ENCODE results near the gene KSR2.

KSR2 gene

DNA sequence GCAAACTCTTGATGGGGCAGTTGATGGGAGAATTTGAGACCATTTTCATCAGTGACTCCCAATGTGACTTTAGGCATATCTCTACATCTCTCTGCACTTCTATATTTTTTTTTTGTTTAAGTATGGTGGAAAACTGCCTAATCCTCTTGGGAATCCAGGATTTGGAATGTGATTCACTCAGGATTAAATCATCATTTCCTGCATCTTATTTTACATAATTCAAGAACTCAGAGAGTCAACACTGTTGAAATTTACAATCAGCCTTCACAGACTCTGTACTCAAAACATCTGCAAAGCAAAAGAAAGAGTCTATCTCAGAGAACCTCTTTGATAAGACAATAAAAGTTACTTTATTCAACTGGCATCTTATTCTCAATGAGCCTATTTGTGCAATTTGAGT, 346.7 kb downstream of the KSR2 start:
- Histone ChIP-seq H3K79me2 (ENCODE audit: control insufficient read depth, low read length) (no peaks in the 10 kb centered on the region), H3K27me3 (ENCODE audit: control insufficient read depth, low read length) (no peaks in the 10 kb centered on the region; the same call in 1 of the 2 replicates), H3K4me3 (ENCODE audit: low read length) (no peak overlapping the region), H3K36me3 (ENCODE audit: control insufficient read depth, low read length) (no peaks in the 10 kb centered on the region), H4K20me1 (ENCODE audit: control insufficient read depth, insufficient read depth, low read depth, low read length) (no peaks in the 10 kb centered on the region), H3K9me2 (replicated peaks; ENCODE audit: control insufficient read depth, low read length) (no peaks in the 10 kb centered on the region), H3F3A (ENCODE audit: control insufficient read depth, insufficient read depth) (no peaks in the 10 kb centered on the region), H3K4me2 (ENCODE audit: low read length) (no peak overlapping the region), H3K4me1 (ENCODE audit: control insufficient read depth, low read length) (no peaks in the 10 kb centered on the region), H3K27ac (ENCODE audit: low read depth, low read length) (no peak overlapping the region), H3K9me3 (ENCODE audit: control insufficient read depth, insufficient read depth, low read length) (no peaks in the 10 kb centered on the region)
- TF ChIP-seq EZH2phosphoT487 (IDR thresholded peaks at IDR 0.05; ENCODE audit: borderline replicate concordance, low read length) = no peak
- TF ChIP-seq, protein P1, sequence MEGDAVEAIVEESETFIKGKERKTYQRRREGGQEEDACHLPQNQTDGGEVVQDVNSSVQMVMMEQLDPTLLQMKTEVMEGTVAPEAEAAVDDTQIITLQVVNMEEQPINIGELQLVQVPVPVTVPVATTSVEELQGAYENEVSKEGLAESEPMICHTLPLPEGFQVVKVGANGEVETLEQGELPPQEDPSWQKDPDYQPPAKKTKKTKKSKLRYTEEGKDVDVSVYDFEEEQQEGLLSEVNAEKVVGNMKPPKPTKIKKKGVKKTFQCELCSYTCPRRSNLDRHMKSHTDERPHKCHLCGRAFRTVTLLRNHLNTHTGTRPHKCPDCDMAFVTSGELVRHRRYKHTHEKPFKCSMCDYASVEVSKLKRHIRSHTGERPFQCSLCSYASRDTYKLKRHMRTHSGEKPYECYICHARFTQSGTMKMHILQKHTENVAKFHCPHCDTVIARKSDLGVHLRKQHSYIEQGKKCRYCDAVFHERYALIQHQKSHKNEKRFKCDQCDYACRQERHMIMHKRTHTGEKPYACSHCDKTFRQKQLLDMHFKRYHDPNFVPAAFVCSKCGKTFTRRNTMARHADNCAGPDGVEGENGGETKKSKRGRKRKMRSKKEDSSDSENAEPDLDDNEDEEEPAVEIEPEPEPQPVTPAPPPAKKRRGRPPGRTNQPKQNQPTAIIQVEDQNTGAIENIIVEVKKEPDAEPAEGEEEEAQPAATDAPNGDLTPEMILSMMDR (IDR thresholded peaks at IDR 0.05; ENCODE audit: low read depth, low read length, poor library complexity, severe bottlenecking) = no peak

DNA sequence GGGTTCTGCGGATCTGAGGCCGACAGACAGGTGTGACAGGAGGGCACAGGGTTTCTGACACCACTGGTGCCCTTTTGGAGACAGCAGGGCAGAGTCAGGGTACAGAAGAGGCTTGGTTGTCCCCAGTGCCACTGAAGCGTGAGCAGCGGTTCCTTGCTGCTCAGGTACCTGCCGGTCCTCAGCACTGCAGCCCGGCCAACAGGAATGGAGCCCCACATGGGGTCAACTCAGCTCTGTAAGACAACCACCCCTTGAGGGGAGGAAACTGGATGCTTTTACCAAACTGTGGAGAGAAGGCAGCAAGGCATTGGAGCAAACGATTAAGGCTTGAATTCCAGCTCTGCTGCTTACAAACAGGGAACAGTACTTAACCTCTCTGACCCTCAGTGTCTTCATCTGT, 361.0 kb downstream of the KSR2 start:
- Histone ChIP-seq H3K4me3 (ENCODE audit: low read length) (no peak overlapping the region), H3K9me3 (ENCODE audit: control insufficient read depth, insufficient read depth, low read length) (no peaks in the 10 kb centered on the region), H3K4me1 (ENCODE audit: control insufficient read depth, low read length) (no peaks in the 10 kb centered on the region), H4K20me1 (ENCODE audit: control insufficient read depth, insufficient read depth, low read depth, low read length) (no peaks in the 10 kb centered on the region), H3K27me3 (ENCODE audit: control insufficient read depth, low read length) (no peaks in the 10 kb centered on the region), H3K79me2 (ENCODE audit: control insufficient read depth, low read length) (no peaks in the 10 kb centered on the region), H3F3A (ENCODE audit: control insufficient read depth, insufficient read depth) (no peaks in the 10 kb centered on the region), H3K36me3 (ENCODE audit: control insufficient read depth, low read length) (no peaks in the 10 kb centered on the region), H3K4me2 (ENCODE audit: low read length) (no peak overlapping the region), H3K27ac (ENCODE audit: low read depth, low read length) (no peak overlapping the region), H3K9me2 (replicated peaks; ENCODE audit: control insufficient read depth, low read length) (no peaks in the 10 kb centered on the region)
- TF ChIP-seq, protein P1 (IDR thresholded peaks at IDR 0.05; ENCODE audit: low read depth, low read length, poor library complexity, severe bottlenecking) = no peak
- TF ChIP-seq EZH2phosphoT487 (IDR thresholded peaks at IDR 0.05; ENCODE audit: borderline replicate concordance, low read length) = no peak

DNA sequence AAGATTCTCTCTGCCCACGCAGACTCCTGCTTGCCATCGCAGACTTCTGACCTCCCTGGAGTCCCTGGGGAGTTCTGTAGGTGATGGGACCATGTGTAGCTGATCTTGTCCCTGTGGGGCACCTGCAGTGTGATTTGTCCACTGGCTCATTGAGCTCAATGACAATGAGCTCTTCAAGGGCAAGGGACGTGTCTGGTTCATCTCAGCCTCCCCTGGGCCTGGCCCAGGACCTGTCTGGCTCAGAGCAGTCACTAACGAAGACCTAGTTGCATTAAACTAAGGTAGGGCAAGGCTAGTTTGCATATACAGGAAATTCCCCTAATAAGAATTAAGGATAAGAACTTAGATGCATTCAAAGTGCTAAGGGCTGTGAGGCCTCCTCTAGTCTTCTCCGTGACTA, 361.8 kb downstream of the KSR2 start:
- Histone ChIP-seq H3F3A (ENCODE audit: control insufficient read depth, insufficient read depth) (no peaks in the 10 kb centered on the region), H3K4me2 (ENCODE audit: low read length) (no peak overlapping the region), H3K36me3 (ENCODE audit: control insufficient read depth, low read length) (no peaks in the 10 kb centered on the region), H3K27me3 (ENCODE audit: control insufficient read depth, low read length) (no peaks in the 10 kb centered on the region), H3K4me1 (ENCODE audit: control insufficient read depth, low read length) (no peaks in the 10 kb centered on the region), H3K9me2 (replicated peaks; ENCODE audit: control insufficient read depth, low read length) (no peaks in the 10 kb centered on the region), H3K4me3 (ENCODE audit: low read length) (no peak overlapping the region), H3K9me3 (ENCODE audit: control insufficient read depth, insufficient read depth, low read length) (no peaks in the 10 kb centered on the region), H4K20me1 (ENCODE audit: control insufficient read depth, insufficient read depth, low read depth, low read length) (no peaks in the 10 kb centered on the region), H3K27ac (ENCODE audit: low read depth, low read length) (no peak overlapping the region), H3K79me2 (ENCODE audit: control insufficient read depth, low read length) (no peaks in the 10 kb centered on the region)
- no peak for TF ChIP-seq EZH2phosphoT487 (IDR thresholded peaks at IDR 0.05; ENCODE audit: borderline replicate concordance, low read length)
- TF ChIP-seq, protein P1 (IDR thresholded peaks at IDR 0.05; ENCODE audit: low read depth, low read length, poor library complexity, severe bottlenecking) = no peak

DNA sequence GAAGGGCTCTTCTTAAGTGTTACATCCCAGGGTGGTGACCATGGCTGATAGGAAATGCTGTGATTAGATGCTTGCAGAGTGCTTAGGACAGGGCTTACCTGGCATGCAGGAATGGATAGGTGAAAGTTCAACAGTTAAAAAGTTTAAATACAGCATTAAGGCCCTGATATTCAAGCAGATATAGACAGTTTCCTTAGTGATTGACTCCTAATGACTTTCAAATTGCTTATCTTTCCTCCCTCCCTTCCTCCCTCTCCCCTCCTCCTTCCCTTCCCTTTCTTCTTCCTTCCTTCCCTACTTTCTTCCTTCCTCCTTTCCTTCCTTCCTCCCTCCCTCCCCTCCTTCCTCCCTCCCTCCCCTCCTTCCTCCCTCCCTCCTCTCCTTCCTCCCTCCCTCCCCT, 362.8 kb downstream of the KSR2 start:
- Histone ChIP-seq H3K4me2 (ENCODE audit: low read length) (no peak overlapping the region), H3K36me3 (ENCODE audit: control insufficient read depth, low read length) (no peaks in the 10 kb centered on the region)

More for the DNA sequence above, 362.8 kb downstream of the KSR2 start:
- Histone ChIP-seq H3K9me2 (replicated peaks; ENCODE audit: control insufficient read depth, low read length) (no peaks in the 10 kb centered on the region), H3K4me3 (ENCODE audit: low read length) (no peak overlapping the region), H3K27ac (ENCODE audit: low read depth, low read length) (no peak overlapping the region), H3K4me1 (ENCODE audit: control insufficient read depth, low read length) (no peaks in the 10 kb centered on the region), H3K9me3 (ENCODE audit: control insufficient read depth, insufficient read depth, low read length) (no peaks in the 10 kb centered on the region), H3K79me2 (ENCODE audit: control insufficient read depth, low read length) (no peaks in the 10 kb centered on the region), H3K27me3 (ENCODE audit: control insufficient read depth, low read length) (no peaks in the 10 kb centered on the region), H4K20me1 (ENCODE audit: control insufficient read depth, insufficient read depth, low read depth, low read length) (no peaks in the 10 kb centered on the region), H3F3A (ENCODE audit: control insufficient read depth, insufficient read depth) (no peaks in the 10 kb centered on the region)
- no peak for TF ChIP-seq EZH2phosphoT487 (IDR thresholded peaks at IDR 0.05; ENCODE audit: borderline replicate concordance, low read length)
- TF ChIP-seq, protein P1 (IDR thresholded peaks at IDR 0.05; ENCODE audit: low read depth, low read length, poor library complexity, severe bottlenecking) = no peak
